HCT116 (cell line): ENCODE results near the gene DYNC2I2. TPM values are rescaled to one million over a fixed set of nuclear protein-coding genes. Genes with fewer than 3 reads are reported as not detected.
"Not testable (repeated sequence)": the region's sequence is repeated elsewhere in the genome, so short reads cannot be mapped to it uniquely, and the experiment has no call there.

ENCODE experiments used
- ATAC-seq: fragments of 200-7000 bp; cut with Tn5 transposase; 2 replicates; pipeline ENCODE4 v1.9.1; 2020; ENCODE audit warnings: mild to moderate bottlenecking, moderate library complexity
- BruUV-seq: library from RNA; stranded (reverse); fragments of 400-500 nt; replicated peaks from 2 replicates; lab custom pipeline; 2021; lab: Mats Ljungman, UMichigan
- CTCF ChIA-PET: fragments of 300-600 bp; sonication (Branson Sonifier 250); formaldehyde crosslinking; loops from one replicate; lab custom pipeline; 2021; ENCODE audit warnings: antibody characterized with exemption; lab: Charles Lee
- POLR2A ChIA-PET: fragments of 300-600, 350-600 bp; sonication (Branson Sonifier 250); formaldehyde crosslinking; loops from one replicate; lab custom pipeline; 2021; ENCODE audit warnings: antibody characterized with exemption; lab: Charles Lee
- RAD21 ChIA-PET, 2 experiments: fragments of 300-600 bp; sonication (Branson Sonifier 250); formaldehyde crosslinking; loops; one replicate each; lab custom pipeline; 2023; ENCODE audit warnings: low total read pairs in 2 of 2; ENCODE audit not compliant: uncharacterized antibody in 2 of 2, unreplicated experiment in 2 of 2, low non-redundant PET in 1 of 2; lab: Charles Lee
- DNase-seq: peaks from one replicate; pipeline ENCODE4 v3.0.0-alpha.2; 2010; ENCODE audit warnings: low read depth, low spot score
- H2AFZ ChIP-seq: fragments of 200-600 bp; shearing (Covaris generic), sonication (generic); 2 replicates; pipeline ENCODE4 v1.6.1; 2017; ENCODE audit warnings: low read depth, mixed run types, mixed read lengths, antibody characterized with exemption, low read length; ENCODE audit not compliant: poor library complexity, severe bottlenecking
- H3K27ac ChIP-seq: 2 replicates; pipeline ENCODE4 v1.5.1; 2012; ENCODE audit warnings: low read depth, low read length
- H3K27me3 ChIP-seq: fragments of 200-600 bp; sonication (generic); 2 replicates; pipeline ENCODE4 v1.6.1; 2016; ENCODE audit warnings: mixed run types, low read length, mixed read lengths; ENCODE audit not compliant: insufficient read depth
- H3K36me3 ChIP-seq, 2 experiments: fragments of 200-500 bp in 1 of 2; fragments of 200-600 bp in 1 of 2; sonication (Bioruptor generic) in 1 of 2; sonication (generic) in 1 of 2; 2 replicates each; pipeline versions ENCODE4 v1.5.1 to v1.6.1; 2014 to 2016; ENCODE audit warnings: low read length in 2 of 2, inconsistent platforms in 1 of 2, mixed read lengths in 1 of 2, mixed run types in 1 of 2; ENCODE audit not compliant: insufficient read depth in 2 of 2, control insufficient read depth in 1 of 2
- H3K4me1 ChIP-seq, 2 experiments: fragments of 200-600 bp in 1 of 2; sonication (generic) in 1 of 2; 2 replicates each; pipeline versions ENCODE4 v1.5.1 to v1.6.1; 2012 to 2017; ENCODE audit warnings: low read length in 2 of 2, inconsistent platforms in 1 of 2, mild to moderate bottlenecking in 1 of 2, mixed read lengths in 1 of 2, mixed run types in 1 of 2, moderate library complexity in 1 of 2; ENCODE audit not compliant: insufficient read depth in 2 of 2, control insufficient read depth in 1 of 2
- H3K4me2 ChIP-seq: fragments of 200-600 bp; sonication (generic); 2 replicates; pipeline ENCODE4 v1.6.1; 2017; ENCODE audit warnings: mixed run types, low read length, mixed read lengths
- H3K4me3 ChIP-seq, 2 experiments: fragments of 200-600 bp in 1 of 2; sonication (generic) in 1 of 2; replicated peaks in 1 of 2; 2 replicates each; pipeline ENCODE4 v1.5.1; 2011 to 2016; ENCODE audit warnings: low read length in 2 of 2, control low read depth in 1 of 2, low read depth in 1 of 2, mild to moderate bottlenecking in 1 of 2, mixed read lengths in 1 of 2, mixed run types in 1 of 2
- H3K79me2 ChIP-seq: fragments of 200-600 bp; sonication (generic); 2 replicates; pipeline ENCODE4 v1.6.1; 2017; ENCODE audit warnings: mild to moderate bottlenecking, mixed run types, low read length, moderate library complexity, mixed read lengths; ENCODE audit not compliant: insufficient read depth
- H3K9ac ChIP-seq: fragments of 200-600 bp; sonication (generic); 2 replicates; pipeline ENCODE4 v1.6.1; 2016; ENCODE audit warnings: low read length, mixed read lengths
- H3K9me2 ChIP-seq: fragments of 200-600 bp; sonication (generic), shearing (Covaris generic); 2 replicates; pipeline ENCODE4 v1.6.1; 2017; ENCODE audit warnings: mixed run types, mild to moderate bottlenecking, moderate library complexity; ENCODE audit not compliant: insufficient read depth
- H3K9me3 ChIP-seq, 2 experiments: fragments of 200-500 bp in 1 of 2; fragments of 200-600 bp in 1 of 2; sonication (Bioruptor generic) in 1 of 2; sonication (generic) in 1 of 2; 2 replicates each; pipeline ENCODE4 v1.6.1; 2014 to 2017; ENCODE audit warnings: low read length in 2 of 2, mixed read lengths in 2 of 2, inconsistent platforms in 1 of 2, low read depth in 1 of 2, mild to moderate bottlenecking in 1 of 2, mixed run types in 1 of 2, moderate library complexity in 1 of 2; ENCODE audit not compliant: control insufficient read depth in 1 of 2, insufficient read depth in 1 of 2
- H4K20me1 ChIP-seq: fragments of 200-600 bp; sonication (generic), shearing (Covaris generic); 2 replicates; pipeline ENCODE4 v1.6.1; 2017; ENCODE audit warnings: mixed run types, mild to moderate bottlenecking, moderate library complexity; ENCODE audit not compliant: insufficient read depth
- CBX3 ChIP-seq: IDR thresholded peaks from 2 replicates; pipeline ENCODE4 v1.6.1; 2012; ENCODE audit warnings: low read depth
- EGR1 ChIP-seq: IDR thresholded peaks from 2 replicates; pipeline ENCODE4 v1.6.1; 2012; ENCODE audit warnings: low read depth
- FOSL1 ChIP-seq: IDR thresholded peaks from 2 replicates; pipeline ENCODE4 v1.6.1; 2012; ENCODE audit warnings: low read depth
- JUND ChIP-seq: IDR thresholded peaks from 2 replicates; pipeline ENCODE4 v1.6.1; 2012
- POLR2AphosphoS5 ChIP-seq: IDR thresholded peaks from 2 replicates; pipeline ENCODE4 v1.6.1; 2011; ENCODE audit warnings: mild to moderate bottlenecking, low read depth, low read length, moderate library complexity
- RAD21 ChIP-seq: IDR thresholded peaks from 2 replicates; pipeline ENCODE4 v1.6.1; 2012; ENCODE audit warnings: low read depth, mild to moderate bottlenecking
- SRF ChIP-seq: IDR thresholded peaks from 2 replicates; pipeline ENCODE4 v1.6.1; 2012; ENCODE audit warnings: low read depth
- TCF7L2 ChIP-seq: IDR thresholded peaks from 2 replicates; pipeline ENCODE4 v1.7.0; 2011; ENCODE audit warnings: borderline replicate concordance, inconsistent platforms; ENCODE audit not compliant: insufficient read depth, insufficient read length; ENCODE audit errors: extremely low read depth
- ZFX ChIP-seq: fragments of 450-650 bp; IDR thresholded peaks from 2 replicates; pipeline ENCODE4 v1.6.1; 2017
- intact Hi-C: fragments of 100-400 bp; cut with micrococcal nuclease; formaldehyde crosslinking; loops from 2 replicates; pipeline ENCODE4 v1.10.0; 2022
- total RNA-seq: library from RNA; stranded (reverse); gene quantifications from one replicate; pipeline ENCODE4 v1.2.1, GENCODE V29; 2021; ENCODE audit not compliant: unreplicated experiment
- TF ChIP-seq, protein P1 (sequence below): IDR thresholded peaks from 2 replicates; pipeline ENCODE4 v1.6.1; 2011; ENCODE audit warnings: mild to moderate bottlenecking, low read length, moderate library complexity; ENCODE audit not compliant: insufficient replicate concordance; ENCODE audit errors: extremely low read depth
- TF ChIP-seq, protein P2 (sequence below), 3 experiments: fragments of 200-600 bp in 1 of 3; sonication (generic) in 1 of 3; IDR thresholded peaks in 2 of 3; conservative IDR thresholded peaks in 1 of 3; 2 replicates each; pipeline ENCODE4 v1.5.1; 2012 to 2017; ENCODE audit warnings: low read depth in 2 of 3, low read length in 2 of 3, antibody characterized with exemption in 1 of 3, borderline replicate concordance in 1 of 3, control low read depth in 1 of 3, mild to moderate bottlenecking in 1 of 3, mixed read lengths in 1 of 3, mixed run types in 1 of 3, moderate library complexity in 1 of 3; ENCODE audit not compliant: insufficient read depth in 1 of 3

The DYNC2I2 gene
- total RNA-seq, 1 experiment from 2014 or later: 155 TPM

DNA sequence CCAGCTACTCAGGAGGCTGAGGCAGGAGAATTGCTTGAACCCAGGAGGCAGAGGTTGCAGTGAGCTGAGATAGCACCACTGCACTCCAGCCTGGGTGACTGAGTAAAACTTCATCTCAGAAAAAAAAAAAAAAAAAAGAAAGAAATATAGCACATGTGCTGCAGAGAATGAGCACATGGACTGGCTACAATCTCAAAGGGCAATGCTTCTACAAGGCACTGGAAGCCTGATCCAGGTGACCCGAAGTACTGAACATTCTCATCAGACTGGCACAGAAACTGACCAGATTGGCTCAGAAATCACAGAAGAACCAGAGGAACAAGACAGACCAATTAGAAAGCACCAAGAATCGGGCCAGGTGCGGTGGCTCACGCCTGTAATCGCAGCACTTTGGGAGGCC is 4.8 kb downstream of the DYNC2I2 start (continued):
- TF ChIP-seq FOSL1 (no peak), RAD21 (no peak), TCF7L2 (no peak), POLR2AphosphoS5 (no peak), SRF (no peak), JUND (no peak), EGR1 (no peak)
- TF ChIP-seq, protein P1, sequence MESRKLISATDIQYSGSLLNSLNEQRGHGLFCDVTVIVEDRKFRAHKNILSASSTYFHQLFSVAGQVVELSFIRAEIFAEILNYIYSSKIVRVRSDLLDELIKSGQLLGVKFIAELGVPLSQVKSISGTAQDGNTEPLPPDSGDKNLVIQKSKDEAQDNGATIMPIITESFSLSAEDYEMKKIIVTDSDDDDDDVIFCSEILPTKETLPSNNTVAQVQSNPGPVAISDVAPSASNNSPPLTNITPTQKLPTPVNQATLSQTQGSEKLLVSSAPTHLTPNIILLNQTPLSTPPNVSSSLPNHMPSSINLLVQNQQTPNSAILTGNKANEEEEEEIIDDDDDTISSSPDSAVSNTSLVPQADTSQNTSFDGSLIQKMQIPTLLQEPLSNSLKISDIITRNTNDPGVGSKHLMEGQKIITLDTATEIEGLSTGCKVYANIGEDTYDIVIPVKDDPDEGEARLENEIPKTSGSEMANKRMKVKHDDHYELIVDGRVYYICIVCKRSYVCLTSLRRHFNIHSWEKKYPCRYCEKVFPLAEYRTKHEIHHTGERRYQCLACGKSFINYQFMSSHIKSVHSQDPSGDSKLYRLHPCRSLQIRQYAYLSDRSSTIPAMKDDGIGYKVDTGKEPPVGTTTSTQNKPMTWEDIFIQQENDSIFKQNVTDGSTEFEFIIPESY: no peak

DNA sequence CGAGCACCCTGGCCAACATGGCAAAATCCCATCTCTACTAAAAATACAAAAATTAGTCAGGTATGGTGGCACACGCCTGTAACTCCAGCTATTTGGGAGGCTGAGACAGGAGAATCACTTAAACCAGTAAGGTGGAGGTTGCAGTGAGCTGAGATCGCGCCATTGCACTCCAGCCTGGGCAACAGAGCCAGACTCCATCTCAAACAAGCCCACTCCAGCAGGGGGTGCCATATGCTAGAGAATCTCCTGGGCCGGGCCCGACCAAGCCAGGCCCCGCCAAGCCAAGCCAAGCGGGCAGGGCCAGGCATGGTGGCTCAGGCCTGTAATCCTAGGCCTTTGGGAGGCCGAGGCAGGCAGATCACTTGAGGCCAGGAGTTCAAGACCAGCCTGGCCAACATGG is 8.4 kb downstream of the DYNC2I2 start:
- CTCF ChIA-PET: interaction anchor here (0.8 to 2.4 kb wide), 4 partner anchors 9 to 85 kb away, joined by 3 to 9 read pairs (median 4); no protein-coding TSS in a partner anchor

More for the DNA sequence above, 8.4 kb downstream of the DYNC2I2 start:
- TF ChIP-seq CBX3: 0 out of 2 replicates have a peak, but pooled peaks have one; percentile 27
- peak; percentile 83 for TF ChIP-seq RAD21
- TF ChIP-seq, protein P2, sequence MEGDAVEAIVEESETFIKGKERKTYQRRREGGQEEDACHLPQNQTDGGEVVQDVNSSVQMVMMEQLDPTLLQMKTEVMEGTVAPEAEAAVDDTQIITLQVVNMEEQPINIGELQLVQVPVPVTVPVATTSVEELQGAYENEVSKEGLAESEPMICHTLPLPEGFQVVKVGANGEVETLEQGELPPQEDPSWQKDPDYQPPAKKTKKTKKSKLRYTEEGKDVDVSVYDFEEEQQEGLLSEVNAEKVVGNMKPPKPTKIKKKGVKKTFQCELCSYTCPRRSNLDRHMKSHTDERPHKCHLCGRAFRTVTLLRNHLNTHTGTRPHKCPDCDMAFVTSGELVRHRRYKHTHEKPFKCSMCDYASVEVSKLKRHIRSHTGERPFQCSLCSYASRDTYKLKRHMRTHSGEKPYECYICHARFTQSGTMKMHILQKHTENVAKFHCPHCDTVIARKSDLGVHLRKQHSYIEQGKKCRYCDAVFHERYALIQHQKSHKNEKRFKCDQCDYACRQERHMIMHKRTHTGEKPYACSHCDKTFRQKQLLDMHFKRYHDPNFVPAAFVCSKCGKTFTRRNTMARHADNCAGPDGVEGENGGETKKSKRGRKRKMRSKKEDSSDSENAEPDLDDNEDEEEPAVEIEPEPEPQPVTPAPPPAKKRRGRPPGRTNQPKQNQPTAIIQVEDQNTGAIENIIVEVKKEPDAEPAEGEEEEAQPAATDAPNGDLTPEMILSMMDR (IDR thresholded peaks at IDR 0.05 in 2 of 3, conservative IDR thresholded peaks at IDR 0.05 in 1 of 3; ENCODE audit: borderline replicate concordance in 1 of 3, insufficient read depth in 1 of 3, low read depth in 2 of 3, low read length in 2 of 3): peak; percentile 49 to 53 (median 49); a peak in 5 of 6 replicates
- TF ChIP-seq ZFX: peak; percentile 31; the same call in 1 of the 2 replicates
- H4K20me1 ChIP-seq, H3K9me3 ChIP-seq, H3K27me3 ChIP-seq, RAD21 ChIA-PET, DNase-seq, H3K36me3 ChIP-seq, BruUV-seq, H3K9me2 ChIP-seq, POLR2A ChIA-PET, H3K4me2 ChIP-seq, H3K4me3 ChIP-seq, H2AFZ ChIP-seq, H3K9ac ChIP-seq: not testable (repeated sequence)
- Histone ChIP-seq H3K79me2 (peaks cover 63% of the 10 kb centered on the region), H3K4me1 (peaks cover 10 to 29% of the 10 kb centered on the region in 2 experiments; a peak in 3 of 4 replicates), H3K27ac (0 out of 2 replicates have a peak overlapping the region, but pooled peaks have one; percentile 13)
- intact Hi-C loops: loop anchor here (5.0 kb wide), 2 partner anchors 84 to 279 kb away; no protein-coding TSS in a partner anchor
- ATAC-seq: peak; percentile 94
